GM23338 (cell line): ENCODE results near the gene PRC1. TPM values are rescaled to one million over a fixed set of nuclear protein-coding genes. Genes with fewer than 3 reads are reported as not detected.

Source experiments
- ATAC-seq: fragments of 200-7000 bp; cut with Tn5 transposase; 3 replicates; pipeline ENCODE4 v1.9.1; 2020
- DNase-seq: peaks from one replicate; pipeline ENCODE4 v3.0.0-alpha.2; 2015; ENCODE audit warnings: low spot score
- H2AFZ ChIP-seq: fragments of 200-600 bp; sonication (generic); 2 replicates; pipeline ENCODE4 v1.8.0; 2016; ENCODE audit warnings: antibody characterized with exemption, mild to moderate bottlenecking, moderate library complexity
- H3F3A ChIP-seq: fragments of 200-600 bp; sonication (generic); replicated peaks from 2 replicates; pipeline ENCODE4 v1.8.0; 2017; ENCODE audit warnings: antibody characterized with exemption, mixed run types, low read depth
- H3K27ac ChIP-seq: fragments of 200-600 bp; sonication (generic); 2 replicates; pipeline ENCODE4 v1.6.1; 2016; ENCODE audit warnings: low read depth
- H3K27me3 ChIP-seq: fragments of 200-600 bp; sonication (generic); 2 replicates; pipeline ENCODE4 v1.8.0; 2016; ENCODE audit warnings: mild to moderate bottlenecking, mixed run types, moderate library complexity; ENCODE audit not compliant: insufficient read depth
- H3K36me3 ChIP-seq: fragments of 200-600 bp; sonication (generic); 2 replicates; pipeline ENCODE4 v1.8.0; 2016; ENCODE audit warnings: mild to moderate bottlenecking; ENCODE audit not compliant: insufficient read depth
- H3K4me1 ChIP-seq: fragments of 200-600 bp; sonication (generic); 2 replicates; pipeline ENCODE4 v1.8.0; 2016; ENCODE audit warnings: mild to moderate bottlenecking, moderate library complexity; ENCODE audit not compliant: insufficient read depth
- H3K4me2 ChIP-seq: fragments of 200-600 bp; sonication (generic); 2 replicates; pipeline ENCODE4 v1.7.1; 2017; ENCODE audit warnings: mixed run types
- H3K4me3 ChIP-seq: fragments of 200-600 bp; sonication (generic); 2 replicates; pipeline ENCODE4 v1.6.1; 2016; ENCODE audit warnings: mixed run types
- H3K79me2 ChIP-seq: fragments of 200-600 bp; sonication (generic); replicated peaks from 2 replicates; pipeline ENCODE4 v1.8.0; 2017; ENCODE audit warnings: mild to moderate bottlenecking; ENCODE audit not compliant: insufficient read depth
- H3K9me2 ChIP-seq: fragments of 200-600 bp; sonication (generic); 2 replicates; pipeline ENCODE4 v1.8.0; 2017; ENCODE audit not compliant: insufficient read depth
- H4K20me1 ChIP-seq: fragments of 200-600 bp; sonication (generic); replicated peaks from 2 replicates; pipeline ENCODE4 v1.8.0; 2017; ENCODE audit warnings: mild to moderate bottlenecking; ENCODE audit not compliant: insufficient read depth
- H3K27ac Mint-ChIP-seq: 2 replicates; pipeline ENCODE4 v1.8.0; 2020; ENCODE audit warnings: inconsistent platforms, mild to moderate bottlenecking, moderate library complexity, mixed read lengths
- H3K27me3 Mint-ChIP-seq: 3 replicates; pipeline ENCODE4 v1.8.0; 2022; ENCODE audit warnings: low read depth, mild to moderate bottlenecking, moderate library complexity, mixed read lengths, inconsistent platforms; ENCODE audit not compliant: insufficient read depth, poor library complexity
- H3K36me3 Mint-ChIP-seq: 3 replicates; pipeline ENCODE4 v1.8.0; 2021; ENCODE audit warnings: low read depth, mild to moderate bottlenecking, inconsistent platforms, moderate library complexity, mixed read lengths
- H3K4me1 Mint-ChIP-seq: 3 replicates; pipeline ENCODE4 v1.8.0; 2020; ENCODE audit warnings: mild to moderate bottlenecking, inconsistent platforms, mixed read lengths
- H3K4me3 Mint-ChIP-seq: 3 replicates; pipeline ENCODE4 v1.8.0; 2021; ENCODE audit warnings: moderate library complexity, mild to moderate bottlenecking, inconsistent platforms, mixed read lengths
- H3K9me3 Mint-ChIP-seq: 3 replicates; pipeline ENCODE4 v1.8.0; 2020; ENCODE audit warnings: moderate library complexity, mild to moderate bottlenecking, inconsistent platforms, mixed read lengths
- ETS1 ChIP-seq: IDR thresholded peaks from 2 replicates; pipeline ENCODE4 v1.6.1; 2016; ENCODE audit warnings: antibody characterized with exemption
- NANOG ChIP-seq: IDR thresholded peaks from 2 replicates; pipeline ENCODE4 v1.6.1; 2016; ENCODE audit warnings: antibody characterized with exemption, borderline replicate concordance
- ZNF114 ChIP-seq: fragments of 250-450 bp; sonication (Bioruptor Pico); IDR thresholded peaks from 2 replicates; pipeline ENCODE4 v1.5.0; 2020; ENCODE audit warnings: mild to moderate bottlenecking, moderate library complexity
- ZNF462 ChIP-seq: fragments of 250-450 bp; sonication (Bioruptor Pico); IDR thresholded peaks from 2 replicates; pipeline ENCODE4 v1.5.0; 2020; ENCODE audit warnings: mild to moderate bottlenecking, moderate library complexity
- polyA plus RNA-seq: library from polyadenylated mRNA; unstranded; fragments of >200 nt; fragmentation: Nextera tagmentation; extraction: Ambion mirVana; gene quantifications from 2 replicates; pipeline ENCODE4 v1.2.1, GENCODE V29; 2016
- total RNA-seq: library from RNA; depleted of rRNA; stranded (reverse); fragments of >200 nt; shearing (Covaris generic); gene quantifications from 2 replicates; pipeline ENCODE4 v1.2.3, GENCODE V29; 2014

The PRC1 gene
- total and polyA plus RNA-seq, 2 experiments from 2014 or later: 102 to 150 TPM

GRCh38 chr15:90994059-90994416 is 297 bp downstream of the PRC1 start:
- Histone ChIP-seq H2AFZ (peak overlapping the region; percentile 84; the same call in 1 of the 2 replicates), H3K4me1 (peaks cover 13% of the 10 kb centered on the region), H3F3A (peaks cover 4% of the 10 kb centered on the region; the same call in 1 of the 2 replicates), H3K79me2 (peaks cover 66% of the 10 kb centered on the region), H3K4me3 (peak overlapping the region; percentile 65), H3K27me3 (no peaks in the 10 kb centered on the region), H3K27ac (no peak overlapping the region), H3K9me2 (no peaks in the 10 kb centered on the region), H4K20me1 (peaks cover 27% of the 10 kb centered on the region), H3K36me3 (peaks cover 5% of the 10 kb centered on the region; the same call in 1 of the 2 replicates), H3K4me2 (peak overlapping the region; percentile 85)
- Mint-ChIP-seq H3K27me3 (peaks cover 8% of the 10 kb centered on the region), H3K9me3 (no peaks in the 10 kb centered on the region; the same call in 2 of the 3 replicates), H3K36me3 (peaks cover 25% of the 10 kb centered on the region), H3K4me1 (peaks cover 15% of the 10 kb centered on the region), H3K4me3 (peak overlapping the region; percentile 99), H3K27ac (peak overlapping the region; percentile 99)
- no peak for TF ChIP-seq NANOG
- no peak for TF ChIP-seq ZNF114 (CRISPR knock-in tag)
- TF ChIP-seq ETS1: no peak
- no peak for TF ChIP-seq ZNF462 (CRISPR knock-in tag)
- ATAC-seq (peak; percentile 52), DNase-seq (peak; percentile 31)
